Endothelial cell (in vitro differentiated cells): ENCODE data around the gene ASTN1. TPM values are rescaled to one million over a fixed set of nuclear protein-coding genes. Genes with fewer than 3 reads are reported as not detected.
A peak's percentile ranks its signal among the peaks of the same experiment; 100 is the strongest.

Experiments
- DNase-seq: peaks from one replicate; pipeline ENCODE4 v3.0.0; 2021; ENCODE audit warnings: low spot score
- H3K27ac Mint-ChIP-seq: one replicate; pipeline ENCODE4 v1.8.0; 2021; ENCODE audit warnings: mixed read lengths, inconsistent platforms; ENCODE audit not compliant: unreplicated experiment
- H3K27me3 Mint-ChIP-seq: one replicate; pipeline ENCODE4 v1.8.0; 2021; ENCODE audit warnings: mild to moderate bottlenecking, moderate library complexity, mixed read lengths, inconsistent platforms; ENCODE audit not compliant: unreplicated experiment
- H3K36me3 Mint-ChIP-seq: one replicate; pipeline ENCODE4 v1.8.0; 2021; ENCODE audit warnings: mild to moderate bottlenecking, low read depth, mixed read lengths, inconsistent platforms; ENCODE audit not compliant: unreplicated experiment
- H3K4me1 Mint-ChIP-seq: one replicate; pipeline ENCODE4 v1.8.0; 2021; ENCODE audit warnings: mild to moderate bottlenecking, mixed read lengths, inconsistent platforms; ENCODE audit not compliant: unreplicated experiment
- H3K4me3 Mint-ChIP-seq: one replicate; pipeline ENCODE4 v1.8.0; 2021; ENCODE audit warnings: mild to moderate bottlenecking, mixed read lengths, inconsistent platforms; ENCODE audit not compliant: unreplicated experiment
- H3K9me3 Mint-ChIP-seq: one replicate; pipeline ENCODE4 v1.8.0; 2021; ENCODE audit warnings: mixed read lengths, inconsistent platforms; ENCODE audit not compliant: unreplicated experiment
- total RNA-seq: library from RNA; stranded (reverse); fragmentation: NEBNext Ultra II Directional; extraction: Animal tissue kit (Norgen Biotek cat#: 25700); gene quantifications from one replicate; pipeline ENCODE4 v1.2.1, GENCODE V29; 2021; ENCODE audit not compliant: unreplicated experiment
- TF ChIP-seq, protein P1 (sequence below): fragments of 200-600 bp; sonication (generic); IDR thresholded peaks from one replicate; pipeline ENCODE4 v1.5.0; 2021; ENCODE audit warnings: antibody characterized with exemption; ENCODE audit not compliant: unreplicated experiment

ASTN1 gene
- total RNA-seq, 1 donor from 2014 or later: 66.6 TPM

DNA sequence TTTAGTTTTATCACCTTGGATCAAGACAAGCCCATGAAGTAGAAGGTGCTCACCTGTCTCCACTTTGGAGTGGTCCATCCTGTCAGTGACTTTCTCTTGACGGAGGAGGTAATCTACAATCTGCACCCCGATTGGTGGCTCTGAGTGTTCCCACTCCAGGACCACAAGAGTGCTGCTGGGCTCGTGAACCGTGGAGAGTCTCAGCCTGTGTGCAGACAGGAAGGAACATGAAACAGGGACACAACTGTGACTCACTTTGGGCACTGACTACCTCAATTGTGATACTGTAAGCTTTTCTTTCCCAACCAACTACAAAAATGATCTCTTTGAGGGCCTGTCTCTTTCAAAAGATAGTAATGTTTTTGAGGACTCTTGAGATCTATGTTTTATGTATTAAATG, 280.2 kb downstream of the ASTN1 start:
- Mint-ChIP-seq H3K4me1 (no peaks in the 10 kb centered on the region), H3K4me3 (no peak overlapping the region), H3K9me3 (no peaks in the 10 kb centered on the region), H3K36me3 (peaks cover 39% of the 10 kb centered on the region), H3K27me3 (no peaks in the 10 kb centered on the region), H3K27ac (no peak overlapping the region)
- no peak for DNase-seq
- TF ChIP-seq, protein P1, sequence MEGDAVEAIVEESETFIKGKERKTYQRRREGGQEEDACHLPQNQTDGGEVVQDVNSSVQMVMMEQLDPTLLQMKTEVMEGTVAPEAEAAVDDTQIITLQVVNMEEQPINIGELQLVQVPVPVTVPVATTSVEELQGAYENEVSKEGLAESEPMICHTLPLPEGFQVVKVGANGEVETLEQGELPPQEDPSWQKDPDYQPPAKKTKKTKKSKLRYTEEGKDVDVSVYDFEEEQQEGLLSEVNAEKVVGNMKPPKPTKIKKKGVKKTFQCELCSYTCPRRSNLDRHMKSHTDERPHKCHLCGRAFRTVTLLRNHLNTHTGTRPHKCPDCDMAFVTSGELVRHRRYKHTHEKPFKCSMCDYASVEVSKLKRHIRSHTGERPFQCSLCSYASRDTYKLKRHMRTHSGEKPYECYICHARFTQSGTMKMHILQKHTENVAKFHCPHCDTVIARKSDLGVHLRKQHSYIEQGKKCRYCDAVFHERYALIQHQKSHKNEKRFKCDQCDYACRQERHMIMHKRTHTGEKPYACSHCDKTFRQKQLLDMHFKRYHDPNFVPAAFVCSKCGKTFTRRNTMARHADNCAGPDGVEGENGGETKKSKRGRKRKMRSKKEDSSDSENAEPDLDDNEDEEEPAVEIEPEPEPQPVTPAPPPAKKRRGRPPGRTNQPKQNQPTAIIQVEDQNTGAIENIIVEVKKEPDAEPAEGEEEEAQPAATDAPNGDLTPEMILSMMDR: no peak

DNA sequence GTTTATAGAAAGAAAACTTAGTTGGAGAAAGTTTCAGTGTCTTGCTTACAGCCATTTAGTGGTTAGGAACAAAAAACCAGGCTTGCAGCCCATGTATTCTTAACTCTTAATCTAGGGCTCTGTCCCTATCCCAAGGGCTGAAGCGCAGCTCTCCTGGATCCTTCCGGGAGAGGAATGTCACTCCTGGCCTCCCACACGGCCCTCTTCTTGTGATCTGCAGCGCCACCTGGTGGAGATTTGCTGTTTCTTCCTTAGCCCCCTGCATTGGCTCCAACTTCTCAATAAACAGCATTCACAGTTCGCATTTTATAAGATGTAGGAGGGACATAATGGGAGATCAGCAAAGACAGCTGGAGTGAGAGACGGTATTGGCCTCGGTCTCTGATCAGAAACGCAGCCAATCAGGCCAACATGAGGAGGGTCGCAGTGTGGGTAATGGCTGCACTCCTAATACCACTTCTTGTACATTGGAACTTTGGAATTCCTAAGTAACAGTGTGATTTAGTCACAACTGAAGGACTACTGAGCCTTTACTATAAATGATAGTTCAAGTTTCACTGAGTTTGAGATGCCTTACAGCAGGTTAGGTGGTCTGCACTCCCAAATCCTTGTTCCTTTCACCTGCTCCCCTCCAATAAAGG, 283.4 kb downstream of the ASTN1 start:
- Mint-ChIP-seq H3K4me3 (no peak overlapping the region), H3K9me3 (no peaks in the 10 kb centered on the region), H3K36me3 (peaks cover 35% of the 10 kb centered on the region), H3K4me1 (no peaks in the 10 kb centered on the region), H3K27ac (no peak overlapping the region), H3K27me3 (no peaks in the 10 kb centered on the region)
- DNase-seq: peak; percentile 79
- TF ChIP-seq, protein P1: peak; percentile 81

DNA sequence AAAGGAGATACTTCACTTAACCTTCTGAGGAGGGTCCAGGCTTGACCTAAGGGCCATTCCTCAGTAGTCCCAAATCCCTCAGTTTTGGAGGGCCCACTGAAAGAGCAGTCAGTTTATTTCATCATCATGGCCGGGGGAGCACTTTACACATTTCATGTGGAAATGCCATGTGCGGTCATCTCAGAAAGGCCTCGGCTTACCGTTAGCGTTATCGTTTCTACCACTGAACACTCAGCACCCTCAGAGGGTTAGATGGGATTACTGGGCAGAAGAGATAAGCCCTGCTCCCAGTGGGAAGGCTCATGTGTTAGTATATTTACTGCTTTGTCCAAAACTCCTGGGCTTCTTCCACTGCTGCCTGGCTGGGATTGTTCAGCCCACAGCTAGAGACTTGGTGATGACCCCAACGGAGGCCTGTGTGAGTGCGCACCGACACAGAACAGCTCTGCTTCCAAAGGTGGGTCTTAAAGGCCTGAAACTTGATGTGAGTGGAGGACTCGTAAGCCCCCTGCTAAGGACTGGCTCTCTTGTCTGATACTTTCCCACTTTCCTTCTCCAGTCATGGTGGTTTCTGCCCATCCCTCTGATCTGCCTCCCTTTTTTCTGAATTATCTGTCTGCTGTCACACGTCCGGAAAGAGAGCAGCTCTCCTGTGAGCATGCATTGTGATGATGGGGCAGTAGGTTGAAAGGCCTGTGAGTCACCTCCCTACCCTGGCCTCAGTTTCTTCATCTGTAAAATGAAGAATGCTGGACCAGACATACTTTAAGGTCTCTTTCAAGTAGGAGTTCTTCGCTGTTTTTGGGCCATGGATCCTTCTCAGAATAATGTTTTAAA, 284.5 kb downstream of the ASTN1 start:
- TF ChIP-seq, protein P1: no peak
- peaks cover 40% of the 10 kb centered on the region for H3K36me3 Mint-ChIP-seq
- H3K4me1 Mint-ChIP-seq: no peaks in the 10 kb centered on the region
- no peaks in the 10 kb centered on the region for H3K9me3 Mint-ChIP-seq
- no peak for DNase-seq
- peak overlapping the region; percentile 56 for H3K4me3 Mint-ChIP-seq
- H3K27me3 Mint-ChIP-seq: no peaks in the 10 kb centered on the region
- no peak overlapping the region for H3K27ac Mint-ChIP-seq

DNA sequence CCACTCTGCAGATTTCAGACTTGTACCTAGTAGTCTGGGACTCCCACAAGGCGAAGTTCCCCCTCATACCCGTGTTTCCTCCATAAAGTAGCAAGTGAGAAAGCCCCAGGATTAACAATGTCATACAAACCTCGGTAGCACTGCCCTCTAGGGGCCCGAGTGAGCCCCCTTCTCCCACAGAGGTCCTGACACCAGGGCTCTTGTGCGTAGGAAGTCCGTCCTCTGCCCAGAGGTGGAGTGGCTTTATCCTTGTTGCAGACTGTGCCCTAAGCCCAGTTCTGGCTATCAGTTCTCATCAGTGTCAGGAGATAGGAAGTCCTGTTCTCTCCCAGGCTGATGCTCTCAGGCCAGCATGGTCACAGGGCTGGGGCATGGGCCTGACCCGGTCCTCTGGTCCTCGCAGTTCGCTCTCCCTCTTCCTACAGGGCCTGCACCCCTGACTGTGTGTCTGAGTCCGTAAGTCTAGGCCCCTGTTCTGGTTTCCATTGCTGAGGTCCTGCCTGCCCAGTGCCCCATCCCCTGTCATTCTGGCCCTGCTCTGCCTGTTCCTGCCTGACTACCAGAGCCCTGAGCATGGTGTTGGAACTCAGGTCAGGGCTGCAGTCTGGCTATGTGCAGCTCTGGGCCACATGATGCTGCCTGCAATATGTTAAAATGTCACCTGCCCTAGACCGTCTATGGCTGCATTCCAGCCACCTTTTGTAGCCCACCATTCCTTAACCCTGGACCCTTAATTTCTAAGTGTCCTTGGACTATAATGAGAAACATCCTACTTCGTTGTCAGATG, 285.6 kb downstream of the ASTN1 start:
- TF ChIP-seq, protein P1: no peak
- H3K27me3 Mint-ChIP-seq: no peaks in the 10 kb centered on the region
- H3K36me3 Mint-ChIP-seq: peaks cover 45% of the 10 kb centered on the region
- no peak overlapping the region for H3K27ac Mint-ChIP-seq
- no peak for DNase-seq
- no peak overlapping the region for H3K4me3 Mint-ChIP-seq
- H3K4me1 Mint-ChIP-seq: no peaks in the 10 kb centered on the region
- H3K9me3 Mint-ChIP-seq: no peaks in the 10 kb centered on the region
